ENCODE data around the gene FAM200A.
A peak's percentile ranks its signal among the peaks of the same experiment; 100 is the strongest.
"Not testable (repeated sequence)": the region's sequence is repeated elsewhere in the genome, so short reads cannot be mapped to it uniquely, and the experiment has no call there.

FAM200A gene

GRCh38 chr7:99504281-99504602 is 47.7 kb downstream of the FAM200A start:
- DNase-seq (ENCODE audit: low spot score) = no peak

GRCh38 chr7:99501236-99501635 is 50.7 kb downstream of the FAM200A start:
- not testable (repeated sequence) for DNase-seq (ENCODE audit: low spot score)

GRCh38 chr7:99500637-99501009 is 51.3 kb downstream of the FAM200A start:
- no peak for DNase-seq (ENCODE audit: low spot score)

GRCh38 chr7:99499721-99500636 is 51.9 kb downstream of the FAM200A start, which contains the start of gene ZNF394:
Gene ZNF394, minus strand, starts transcription at chr7:99500281. Its CDS starts 188 bp downstream, at chr7:99500093.
- DNase-seq (ENCODE audit: low spot score) = peak; percentile 90

- peak; percentile 46 for DNase-seq (ENCODE audit: low spot score)
Observed at GRCh38 chr7:99499371-99499720, 52.6 kb downstream of the FAM200A start.

- no peak for DNase-seq (ENCODE audit: low spot score)
Observed at GRCh38 chr7:99498546-99498944, 53.4 kb downstream of the FAM200A start.

GRCh38 chr7:99497766-99498545 is 54.0 kb downstream of the FAM200A start:
- DNase-seq (ENCODE audit: low spot score) = no peak

All from germinal center (tissue), 1 donor.